Stimulated activated naive CD4-positive, alpha-beta T cell (primary cell): Measurements from ENCODE around the gene INVS.
"Not testable (repeated sequence)": the region's sequence is repeated elsewhere in the genome, so short reads cannot be mapped to it uniquely, and the experiment has no call there.

Experiments
- DNase-seq, 6 experiments: peaks; one replicate each; lab custom pipeline; 2025; lab: John Stamatoyannopoulos, UW

The INVS gene

GRCh38 chr9:100196828-100197227 lies 97.8 kb downstream of the INVS start:
- DNase-seq: no peak

- DNase-seq: no peak
Measured at GRCh38 chr9:100197553-100197952, 98.5 kb downstream of the INVS start.

GRCh38 chr9:100202806-100203205 lies 103.8 kb downstream of the INVS start:
- DNase-seq: no peak

GRCh38 chr9:100204796-100205195 lies 105.8 kb downstream of the INVS start:
- no peak for DNase-seq

GRCh38 chr9:100206899-100207298 lies 107.9 kb downstream of the INVS start:
- DNase-seq: no peak

- DNase-seq: no peak
Measured at GRCh38 chr9:100208673-100209072, 109.6 kb downstream of the INVS start.

GRCh38 chr9:100211476-100211875 lies 112.4 kb downstream of the INVS start:
- DNase-seq: no peak

- no peak for DNase-seq
Measured at GRCh38 chr9:100213730-100214477, 114.9 kb downstream of the INVS start.

GRCh38 chr9:100216178-100216787 lies 117.2 kb downstream of the INVS start:
- peak in 4 of 6 experiments; percentile 5 to 44 (median 31) for DNase-seq

GRCh38 chr9:100217536-100217935 lies 118.5 kb downstream of the INVS start:
- no peak for DNase-seq

- DNase-seq: no peak
Measured at GRCh38 chr9:100219347-100219746, 120.3 kb downstream of the INVS start.

GRCh38 chr9:100220936-100221335 lies 121.9 kb downstream of the INVS start:
- no peak for DNase-seq

- DNase-seq: no peak
Measured at GRCh38 chr9:100221538-100221937, 122.5 kb downstream of the INVS start.

- DNase-seq: no peak
Measured at GRCh38 chr9:100222674-100223073, 123.6 kb downstream of the INVS start.

GRCh38 chr9:100227636-100228035 lies 128.6 kb downstream of the INVS start:
- DNase-seq: no peak

- DNase-seq: no peak
Measured at GRCh38 chr9:100228352-100228869, 129.4 kb downstream of the INVS start.

- DNase-seq: no peak
Measured at GRCh38 chr9:100229136-100229535, 130.1 kb downstream of the INVS start.

- DNase-seq: no peak
Measured at GRCh38 chr9:100229561-100229960, 130.5 kb downstream of the INVS start.

GRCh38 chr9:100236986-100237385 lies 137.9 kb downstream of the INVS start:
- DNase-seq: not testable (repeated sequence)

- DNase-seq: no peak
Measured at GRCh38 chr9:100240512-100240911, 141.5 kb downstream of the INVS start.

GRCh38 chr9:100267211-100267610 lies 168.2 kb downstream of the INVS start:
- DNase-seq: no peak

GRCh38 chr9:100268271-100268670 lies 169.2 kb downstream of the INVS start:
- no peak for DNase-seq

- DNase-seq: no peak
Measured at GRCh38 chr9:100269656-100270055, 170.6 kb downstream of the INVS start.
